Stimulated activated naive CD8-positive, alpha-beta T cell treated with anti-CD3 and anti-CD28 coated beads, Interleukin-15, Interleukin-2, amounts not matched to agents 100 U/mL and 50 U/mL, for 24 hours (primary cell): Measurements from ENCODE around the gene UBE3D.

ENCODE experiments used
- ATAC-seq: fragments of 150-1000 bp; cut with Tn5 transposase; one replicate; pipeline ENCODE4 v1.10.0; 2021
- DNase-seq: peaks from one replicate; pipeline ENCODE4 v3.0.0; 2021

Gene UBE3D, protein sequence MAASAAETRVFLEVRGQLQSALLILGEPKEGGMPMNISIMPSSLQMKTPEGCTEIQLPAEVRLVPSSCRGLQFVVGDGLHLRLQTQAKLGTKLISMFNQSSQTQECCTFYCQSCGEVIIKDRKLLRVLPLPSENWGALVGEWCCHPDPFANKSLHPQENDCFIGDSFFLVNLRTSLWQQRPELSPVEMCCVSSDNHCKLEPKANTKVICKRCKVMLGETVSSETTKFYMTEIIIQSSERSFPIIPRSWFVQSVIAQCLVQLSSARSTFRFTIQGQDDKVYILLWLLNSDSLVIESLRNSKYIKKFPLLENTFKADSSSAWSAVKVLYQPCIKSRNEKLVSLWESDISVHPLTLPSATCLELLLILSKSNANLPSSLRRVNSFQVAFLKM

DNA sequence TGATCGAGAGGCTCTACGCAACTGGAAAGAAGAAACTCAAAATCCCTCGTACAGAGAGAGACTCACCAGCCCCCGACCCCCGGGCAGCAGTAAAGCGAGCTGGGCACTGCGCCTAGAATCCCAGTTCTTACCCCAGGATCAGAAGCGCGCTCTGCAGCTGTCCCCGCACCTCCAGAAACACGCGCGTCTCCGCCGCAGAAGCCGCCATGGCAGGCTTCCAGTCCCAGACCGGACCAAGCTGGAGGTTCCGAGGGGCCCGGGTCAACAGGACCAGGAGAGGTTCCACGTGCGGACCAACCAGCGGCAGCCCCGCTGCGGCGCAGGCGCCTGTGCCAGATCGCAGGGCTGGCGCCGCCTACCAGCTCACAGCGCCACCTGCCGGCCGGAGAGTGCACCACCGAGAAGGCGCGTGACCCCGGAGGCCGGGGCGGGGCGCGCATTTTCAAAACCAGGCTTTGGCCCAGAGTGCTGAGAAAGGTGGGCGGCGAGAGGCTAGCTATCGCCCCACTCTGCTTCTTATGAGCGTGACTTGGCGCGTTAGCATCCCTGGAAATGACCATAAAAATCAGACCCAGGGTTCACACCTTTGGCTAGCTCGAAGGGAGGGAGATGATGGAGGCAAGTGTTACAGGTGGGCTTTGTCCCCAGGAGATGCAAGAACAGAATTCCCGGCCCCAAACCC lies at the start of gene UBE3D:
Gene UBE3D, minus strand, starts transcription at position 331 of the 682 bp plus-strand sequence. Its CDS starts 123 bp downstream, at position 208.
- ATAC-seq (peak; percentile 84), DNase-seq (peak; percentile 97)

DNA sequence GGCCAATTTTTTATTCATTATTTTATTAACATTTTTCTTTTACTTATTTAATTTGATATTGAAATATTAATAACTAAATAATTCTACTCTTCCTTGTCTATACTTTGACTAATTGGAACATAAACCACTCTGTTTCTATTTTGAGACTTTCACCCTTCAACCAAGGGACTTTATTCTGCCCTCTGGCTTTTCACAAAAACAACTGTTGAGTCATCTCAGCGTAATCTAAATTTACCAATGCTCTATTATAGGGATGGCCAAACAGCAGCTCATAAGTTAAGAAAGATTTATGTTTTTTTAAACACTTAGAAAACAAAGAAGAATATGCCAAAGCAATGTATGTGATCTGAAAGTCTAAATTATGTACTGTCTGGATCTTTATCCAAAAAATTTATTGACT lies 48.5 kb upstream of the UBE3D start:
- no peak for ATAC-seq

DNA sequence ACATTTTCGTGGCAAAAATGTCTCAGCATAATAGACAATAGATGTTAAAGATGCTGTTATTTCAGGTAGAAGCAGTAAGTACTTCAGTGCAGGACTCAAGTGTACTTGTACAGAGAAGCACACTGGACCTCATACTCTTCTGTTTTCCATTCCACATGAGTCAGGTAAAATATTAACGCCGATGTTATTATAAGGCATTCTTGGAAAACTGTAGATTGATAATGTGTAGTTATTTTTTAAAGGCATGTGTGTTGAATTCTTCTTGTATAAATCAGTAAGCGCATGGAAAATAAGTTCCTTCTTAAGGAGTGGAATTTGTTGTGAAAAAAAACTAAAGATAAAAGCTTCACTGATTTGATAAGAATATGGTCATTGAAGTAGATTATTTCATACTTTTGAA lies 47.6 kb upstream of the UBE3D start:
- DNase-seq (no peak), ATAC-seq (no peak)

More for the DNA sequence above, 48.5 kb upstream of the UBE3D start:
- no peak for DNase-seq

DNA sequence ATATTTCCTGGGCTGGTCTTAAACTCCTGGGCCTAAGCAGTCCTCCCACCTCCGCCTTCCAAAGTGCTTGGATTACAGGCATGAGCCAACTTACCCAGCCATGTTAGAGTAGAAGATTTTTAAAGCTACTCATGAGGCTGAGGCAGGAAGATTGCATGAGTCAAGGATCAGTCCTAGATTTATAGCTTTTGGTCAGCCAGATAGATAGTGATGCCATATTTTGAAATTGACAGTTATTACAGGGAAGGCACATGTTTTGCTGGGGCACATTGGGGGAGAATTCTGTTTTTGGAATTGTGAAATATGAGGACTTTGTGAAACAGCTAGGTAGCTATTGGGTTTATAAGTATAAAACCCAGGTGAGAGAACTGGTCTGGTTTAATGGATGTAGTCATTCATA lies 42.7 kb upstream of the UBE3D start:
- no peak for DNase-seq
- ATAC-seq = no peak

DNA sequence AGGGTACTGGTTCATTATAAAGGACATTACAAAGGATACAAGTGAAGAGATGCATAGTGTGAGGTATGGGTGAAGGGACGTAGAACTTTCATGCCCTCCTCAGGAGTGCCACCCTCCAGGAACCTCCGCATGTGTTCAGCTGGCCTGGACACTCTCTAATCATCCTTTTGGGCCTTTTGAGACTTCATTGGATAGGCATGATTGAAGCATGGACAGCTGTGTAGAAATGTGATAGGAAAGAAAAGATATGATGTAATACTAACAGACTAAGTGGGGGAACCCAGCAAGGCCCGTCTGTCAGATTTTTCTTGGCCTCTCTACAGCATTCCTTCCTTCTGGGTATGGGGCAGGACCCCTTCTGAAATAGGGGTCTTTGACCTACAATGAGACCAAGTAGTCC lies 32.9 kb upstream of the UBE3D start:
- ATAC-seq (no peak), DNase-seq (no peak)

DNA sequence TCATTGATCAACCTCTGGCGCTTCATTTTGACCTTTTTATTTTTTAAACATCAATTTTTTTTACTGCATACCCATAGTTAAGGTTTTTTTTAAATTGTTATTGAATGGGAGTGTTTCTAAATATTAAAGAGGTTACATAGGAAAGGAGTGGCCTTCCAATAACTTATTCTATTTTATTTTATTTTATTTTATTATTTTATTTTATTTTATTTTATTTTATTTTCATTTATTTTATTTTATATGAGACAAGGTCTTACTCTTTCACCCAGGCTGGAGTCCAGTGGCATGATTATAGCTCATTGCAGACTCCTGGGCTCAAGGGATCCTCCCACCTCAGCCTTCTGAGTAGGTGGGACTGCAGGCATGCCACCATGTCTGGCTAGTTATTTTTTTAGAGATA lies 32.0 kb upstream of the UBE3D start:
- ATAC-seq (no peak), DNase-seq (no peak)

DNA sequence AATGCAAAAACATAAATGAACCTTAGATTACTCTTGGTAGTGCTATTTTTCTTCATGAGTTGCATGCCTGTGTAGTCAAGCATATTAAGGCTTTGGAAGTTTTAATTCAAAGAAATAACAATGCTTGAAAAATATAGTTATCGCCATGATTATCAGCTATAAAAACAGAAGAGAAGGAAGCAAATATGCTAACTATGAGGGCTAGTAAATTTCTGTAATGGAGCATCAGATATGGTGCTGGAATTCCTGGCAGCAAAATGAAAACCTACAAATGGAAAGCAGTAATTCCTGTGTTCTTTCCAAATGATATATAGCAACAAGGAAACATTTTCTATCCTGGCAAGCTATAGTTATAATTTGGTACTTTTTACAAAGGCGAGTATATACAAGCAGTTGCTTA lies 31.6 kb upstream of the UBE3D start:
- DNase-seq (no peak), ATAC-seq (no peak)

DNA sequence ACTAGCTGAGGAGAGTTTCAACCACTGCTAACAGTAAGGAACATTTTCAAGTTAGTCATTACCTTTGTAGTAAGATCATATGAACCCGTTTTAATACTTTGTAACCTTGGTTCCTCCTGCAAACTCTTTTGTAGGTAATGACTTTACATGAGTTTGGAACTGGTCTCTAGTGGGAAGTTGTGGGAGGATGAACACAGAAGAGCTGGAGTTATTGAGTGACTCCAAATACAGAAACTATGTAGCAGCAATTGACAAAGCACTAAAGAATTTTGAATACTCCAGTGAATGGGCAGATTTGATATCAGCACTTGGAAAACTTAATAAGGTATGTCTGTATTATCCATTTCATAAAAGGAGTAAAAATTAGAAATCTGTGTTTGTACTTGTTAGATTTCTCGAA lies 31.1 kb upstream of the UBE3D start:
- no peak for DNase-seq

DNA sequence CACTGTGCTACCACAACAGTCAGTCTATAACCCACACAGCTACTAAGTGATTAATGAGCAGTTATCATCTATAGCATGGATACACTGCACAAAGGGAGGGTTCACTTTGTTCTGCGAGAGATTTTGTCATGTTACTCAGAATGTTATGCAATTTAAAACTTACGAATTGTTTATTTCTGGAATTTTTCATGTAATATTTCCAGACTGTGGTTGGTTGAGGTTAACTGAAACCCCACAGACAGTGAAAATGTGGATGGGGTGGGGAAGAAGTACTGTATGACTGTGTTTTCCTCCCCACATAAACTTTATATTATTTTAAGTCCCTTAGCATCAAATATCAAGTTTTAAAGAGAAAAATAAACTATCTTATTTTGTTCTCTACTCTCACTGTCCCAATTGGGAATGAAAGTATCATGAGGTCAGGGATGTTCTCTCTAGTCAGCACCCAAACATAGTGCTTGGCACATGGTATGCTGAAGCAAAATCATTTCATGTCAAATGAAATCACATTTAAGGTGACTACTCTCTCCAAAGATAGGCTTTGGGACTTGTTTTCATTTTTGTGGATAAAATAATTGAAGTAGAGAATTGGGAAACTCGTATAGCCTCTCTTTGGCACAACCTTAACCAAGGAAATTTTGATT lies 27.2 kb upstream of the UBE3D start:
- DNase-seq (no peak), ATAC-seq (no peak)

More for the DNA sequence above, 31.1 kb upstream of the UBE3D start:
- ATAC-seq = no peak

DNA sequence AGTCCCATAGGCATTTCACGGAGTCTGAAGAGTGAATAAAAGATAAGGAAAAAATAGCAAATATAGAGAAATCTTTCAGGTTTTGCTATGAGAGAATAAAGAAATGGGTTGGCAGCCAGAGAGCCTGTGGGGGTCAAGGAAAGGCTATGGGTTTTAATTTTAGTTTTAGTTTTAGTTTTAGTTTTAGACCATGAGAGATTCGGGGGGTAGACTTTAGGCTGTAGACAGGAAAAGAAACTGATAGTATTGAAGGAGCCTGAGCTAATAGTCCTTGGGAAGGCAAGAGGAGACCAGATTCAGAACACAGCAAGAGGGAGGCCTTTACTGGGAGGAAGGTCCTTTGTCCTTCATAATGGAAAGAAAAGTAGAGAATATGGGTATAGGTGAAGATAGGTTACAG lies 21.1 kb upstream of the UBE3D start:
- ATAC-seq (peak; percentile 57), DNase-seq (no peak)

DNA sequence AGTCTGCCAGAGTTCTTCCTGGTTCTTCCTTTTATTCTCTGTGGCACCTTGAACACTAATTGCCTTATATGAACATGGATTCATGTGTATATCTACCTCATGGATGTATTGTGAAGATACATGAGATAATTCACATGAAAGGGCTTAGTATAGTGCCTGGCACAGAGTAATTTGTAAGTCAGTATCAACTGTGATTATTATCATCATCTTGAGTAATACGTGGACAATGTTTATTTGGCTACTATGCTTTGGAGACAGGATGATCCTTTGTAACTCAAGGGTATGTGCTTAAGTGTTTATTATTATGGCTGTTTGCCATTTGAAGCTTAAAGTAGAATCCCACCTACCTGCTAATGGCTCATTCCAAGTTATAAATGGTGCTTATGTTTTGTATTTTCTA lies 17.8 kb upstream of the UBE3D start:
- no peak for ATAC-seq
- DNase-seq = no peak

DNA sequence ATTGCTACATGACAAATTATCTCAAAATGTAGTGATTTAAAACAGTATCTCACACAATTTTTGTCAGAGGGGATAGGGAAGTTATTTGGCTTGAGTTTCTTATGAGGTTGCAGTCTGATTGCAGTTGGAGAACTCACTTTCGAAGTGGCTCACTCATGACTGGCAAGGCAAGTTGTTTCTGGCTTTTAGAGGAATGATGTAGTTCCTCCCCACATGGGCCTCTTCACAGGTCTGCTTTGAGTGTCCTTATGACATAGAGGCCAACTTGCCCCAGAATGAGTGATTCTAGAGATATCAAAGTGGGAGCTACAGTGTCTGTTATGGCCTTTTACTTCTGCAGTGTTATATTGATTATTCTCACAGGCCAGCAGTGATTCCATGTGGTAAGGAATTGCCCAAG lies 8.0 kb upstream of the UBE3D start:
- ATAC-seq (no peak), DNase-seq (no peak)

DNA sequence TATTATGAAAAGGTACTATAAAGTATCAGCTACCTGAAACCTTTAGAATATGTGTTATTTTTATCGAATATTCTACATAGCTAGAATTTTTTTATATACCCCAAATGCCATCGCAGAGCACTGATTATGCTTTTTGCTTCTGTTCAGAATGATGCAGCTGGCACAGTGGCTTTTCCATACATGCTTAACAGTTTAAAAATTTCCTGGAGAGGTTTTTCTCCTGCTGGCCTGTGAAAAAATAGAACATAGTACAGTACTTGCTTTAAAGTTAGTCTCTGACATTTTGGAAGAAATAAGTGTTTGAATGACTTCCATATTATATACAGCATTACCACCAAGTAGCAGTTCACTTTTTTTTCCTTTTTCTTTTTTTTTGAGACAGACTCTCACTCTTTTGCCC lies 7.1 kb upstream of the UBE3D start:
- no peak for DNase-seq
- ATAC-seq = no peak

DNA sequence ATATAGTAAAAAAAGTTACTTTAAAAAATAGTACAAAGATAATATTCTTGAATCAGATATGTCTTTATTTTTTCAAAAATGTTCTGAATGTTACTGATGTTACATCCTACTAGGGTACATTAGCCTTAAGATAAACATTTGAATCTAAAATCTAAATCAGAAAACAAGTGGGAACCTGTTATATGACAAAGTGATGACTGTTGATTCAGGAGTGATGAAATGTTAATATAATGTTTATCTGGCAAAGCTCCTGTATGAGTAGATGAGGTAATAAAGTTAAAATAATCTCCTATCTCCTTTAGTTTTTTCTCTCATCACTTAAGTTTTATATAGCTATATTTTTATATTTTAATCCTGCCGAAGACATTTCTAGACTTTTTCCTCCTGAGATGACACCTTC lies 6.1 kb upstream of the UBE3D start:
- DNase-seq (no peak), ATAC-seq (no peak)

DNA sequence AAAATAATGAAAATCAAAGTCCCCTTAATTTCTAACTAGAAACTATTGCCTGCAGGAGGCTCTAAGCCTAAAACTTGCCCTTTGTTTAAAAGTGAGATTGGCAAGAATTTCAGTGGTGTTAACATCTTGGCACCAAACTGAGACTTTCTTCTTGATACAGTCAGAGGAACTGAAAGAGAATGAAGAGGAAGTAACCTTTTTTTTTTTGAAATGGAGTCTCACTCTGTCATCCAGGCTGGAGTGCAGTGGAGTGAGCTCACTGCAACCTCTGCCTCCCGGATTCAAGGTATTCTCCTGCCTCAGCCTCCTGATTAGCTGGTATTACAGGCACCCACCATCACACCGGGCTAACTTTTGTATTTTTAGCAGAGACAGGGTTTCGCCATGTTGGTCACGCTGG lies 5.4 kb upstream of the UBE3D start:
- no peak for DNase-seq
- no peak for ATAC-seq

DNA sequence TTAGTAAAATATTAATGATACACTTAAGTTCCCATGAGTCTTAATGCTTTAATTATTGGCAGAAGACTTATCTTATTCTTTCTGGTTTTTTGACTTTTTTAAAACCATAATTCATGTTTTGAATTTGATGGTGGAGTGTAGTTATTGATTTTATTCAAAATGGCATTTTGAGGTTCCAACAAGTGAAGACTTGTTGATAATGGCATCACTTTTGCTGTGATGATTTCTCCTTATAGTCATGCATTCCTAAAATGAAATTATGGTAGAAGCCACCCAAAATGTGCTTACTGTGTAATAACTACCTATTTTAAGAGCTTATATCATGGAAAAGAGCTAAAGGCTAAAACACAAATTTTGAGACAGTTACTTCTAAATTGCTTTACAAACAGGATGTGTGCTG lies 4.0 kb upstream of the UBE3D start:
- DNase-seq = no peak
- no peak for ATAC-seq

DNA sequence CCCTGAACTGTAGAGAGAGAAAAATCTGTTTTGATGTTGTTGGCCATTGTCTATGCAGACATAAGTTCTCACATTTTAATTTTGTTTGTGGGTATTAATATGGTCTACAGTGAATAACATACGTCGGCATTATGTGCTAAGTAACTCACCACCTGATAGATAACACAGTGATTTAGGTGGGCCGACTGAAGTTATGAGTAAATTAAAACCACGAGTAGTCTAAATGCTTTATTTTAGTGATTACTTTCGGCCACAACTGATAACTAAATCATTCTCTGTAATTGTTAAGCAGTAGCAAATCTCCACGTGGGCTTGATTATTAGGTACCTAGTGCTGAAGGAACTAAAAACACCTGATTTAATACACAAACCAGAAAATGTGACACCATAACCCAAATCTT lies 3.0 kb upstream of the UBE3D start:
- ATAC-seq = no peak
- DNase-seq = no peak

DNA sequence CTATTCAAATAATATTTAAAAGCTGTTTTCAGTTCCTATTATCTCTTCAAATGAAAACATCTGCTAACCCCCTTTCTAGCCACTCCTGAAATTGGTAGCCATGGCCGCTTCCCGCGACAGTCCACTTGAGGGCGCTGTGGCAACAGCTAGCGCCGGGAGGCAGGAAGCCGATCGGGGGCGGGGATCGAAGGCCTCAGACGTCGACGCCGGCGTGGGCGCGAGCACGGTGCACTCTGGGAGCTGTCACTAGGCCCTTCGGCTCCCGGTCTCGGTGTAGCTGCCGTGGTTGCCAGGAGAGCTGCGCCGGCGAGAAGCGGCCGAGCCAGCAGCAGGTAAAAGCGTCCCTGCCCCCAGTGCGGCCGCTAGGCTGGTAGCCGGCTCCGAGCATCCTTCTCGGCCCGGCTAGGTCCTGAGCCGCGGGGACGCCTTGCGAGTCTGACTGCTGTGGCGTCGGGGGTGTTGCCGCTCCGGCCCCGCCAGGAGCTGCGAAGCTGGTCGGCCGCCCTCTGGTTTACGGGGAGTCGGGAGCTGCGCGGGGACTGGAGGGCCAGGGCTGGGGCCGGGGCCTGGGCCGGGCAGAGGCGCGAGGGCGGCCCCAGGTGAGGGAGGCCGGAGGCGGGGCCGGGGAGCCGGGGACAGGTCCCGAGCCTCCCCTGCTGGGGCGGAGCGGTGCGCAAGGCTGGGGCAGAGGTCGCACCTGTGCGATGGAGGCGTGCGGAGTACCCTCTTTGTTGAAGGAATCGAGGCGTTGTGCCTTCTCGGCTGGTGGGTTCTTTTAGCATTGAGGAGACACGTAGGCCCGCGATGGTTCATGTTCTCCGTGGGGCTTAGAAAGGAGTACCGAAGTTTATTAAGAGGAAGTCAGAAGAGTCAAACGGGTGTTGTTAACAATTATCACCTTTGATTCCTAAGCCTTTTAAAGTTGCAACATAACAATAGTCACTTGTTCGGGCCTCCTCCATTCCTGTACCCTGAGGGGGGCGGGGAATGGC lies 2.1 kb upstream of the UBE3D start, which contains the start of gene DOP1A:
Gene DOP1A, plus strand, starts transcription at position 224 of the 992 bp plus-strand sequence. CDS start 29,307 bp downstream, outside the sequence.
- DNase-seq (peak; percentile 98), ATAC-seq (peak; percentile 91)

DNA sequence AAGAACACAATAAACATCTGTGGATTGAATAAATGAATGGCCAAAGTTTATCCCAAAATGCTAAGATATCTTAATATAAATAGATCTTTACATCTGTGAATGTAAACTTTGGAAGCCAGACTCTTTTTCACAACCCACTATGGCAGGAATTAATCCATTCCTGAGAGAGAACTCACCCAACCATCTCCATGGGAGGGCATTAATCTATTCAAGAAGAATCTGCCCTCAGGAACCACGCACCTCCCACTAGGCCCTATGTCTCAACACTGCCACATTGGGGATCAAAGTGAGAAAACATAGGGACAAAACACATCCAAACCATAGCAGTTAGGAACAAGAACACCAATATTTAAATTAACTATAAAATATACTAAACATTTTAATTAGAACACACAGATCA lies 3.4 kb downstream of the UBE3D start:
- ATAC-seq = no peak
- DNase-seq = no peak

DNA sequence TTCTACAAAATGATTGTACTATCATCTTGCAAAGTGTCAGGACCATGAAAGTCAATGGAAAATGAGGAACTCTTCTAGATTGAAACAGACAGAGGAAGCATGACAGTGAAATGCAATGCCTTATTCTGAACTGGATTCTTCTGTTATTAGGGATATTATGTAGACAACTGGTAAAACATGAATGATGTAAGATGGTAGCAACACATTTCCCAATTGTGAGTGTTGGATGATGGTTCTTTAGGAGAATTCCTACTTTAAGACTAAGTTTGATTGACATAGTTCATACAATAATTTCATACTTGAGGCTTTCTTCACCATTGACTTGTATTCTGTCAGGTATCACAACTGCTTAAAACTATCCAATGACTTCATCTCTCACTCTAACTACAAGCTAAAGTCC lies 4.5 kb downstream of the UBE3D start:
- DNase-seq (no peak), ATAC-seq (no peak)

DNA sequence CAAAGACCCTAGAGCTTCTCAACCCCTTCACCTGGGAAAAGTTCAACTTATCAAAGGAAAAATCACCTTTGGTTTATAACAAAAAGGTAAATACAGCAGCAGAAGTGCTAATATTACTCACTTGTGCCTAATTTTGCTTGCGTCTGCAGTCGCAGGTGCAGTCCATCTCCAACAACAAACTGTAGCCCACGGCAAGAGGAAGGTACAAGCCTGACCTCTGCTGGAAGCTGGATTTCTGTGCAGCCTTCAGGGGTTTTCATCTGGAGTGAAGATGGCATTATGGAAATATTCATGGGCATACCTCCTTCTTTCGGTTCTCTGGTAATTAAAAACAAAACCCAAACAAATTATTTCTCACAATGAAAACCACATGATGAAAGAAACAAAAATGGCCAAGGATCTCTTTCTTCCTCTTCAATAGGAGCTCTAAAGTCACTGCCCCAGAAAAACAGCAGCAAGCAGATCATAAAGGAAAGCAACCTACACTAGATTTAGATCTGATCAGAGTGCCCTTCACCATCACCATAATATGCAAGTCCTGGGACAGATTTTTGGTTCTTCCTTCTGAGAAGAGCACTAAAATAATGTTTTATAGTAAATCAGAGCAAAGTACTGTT lies 7.8 kb downstream of the UBE3D start:
- DNase-seq = no peak
- no peak for ATAC-seq
